ENCODE data around the gene SUPT5H. TPM values are rescaled to one million over a fixed set of nuclear protein-coding genes. Genes with fewer than 3 reads are reported as not detected.

SUPT5H gene
- total RNA-seq, 3 donors from 2014 or later = 74.3 to 115 (median 103) TPM

GRCh38 chr19:39400061-39400460 is 45.3 kb upstream of the SUPT5H start:
- H3K36me3 ChIP-seq = no peaks in the 10 kb centered on the region
- H3K27ac ChIP-seq = peak overlapping the region; percentile 77 to 85
- H3K4me3 ChIP-seq = no peak overlapping the region
- H3K27me3 ChIP-seq = no peaks in the 10 kb centered on the region
- intact Hi-C loops (cut with DNase I; ENCODE audit: low total_unique reads) = no loop called here
- H3K4me1 ChIP-seq = peaks cover 0 to 9% of the 10 kb centered on the region in 2 donors
- DNase-seq (ENCODE audit: low spot score in 2 of 2) = no peak
- TF ChIP-seq CTCF (IDR thresholded peaks at IDR 0.05) (no peak), POLR2AphosphoS5 (IDR thresholded peaks at IDR 0.05) (no peak), POLR2A (IDR thresholded peaks at IDR 0.05) (no peak)
- H3K9me3 ChIP-seq = no peaks in the 10 kb centered on the region

- no peaks in the 10 kb centered on the region for H3K36me3 ChIP-seq
- H3K27ac ChIP-seq = peak overlapping the region; percentile 100
- no peak for DNase-seq (ENCODE audit: low spot score in 2 of 2)
- no peaks in the 10 kb centered on the region for H3K9me3 ChIP-seq
- intact Hi-C loops (cut with DNase I; ENCODE audit: low total_unique reads) = no loop called here
- TF ChIP-seq POLR2AphosphoS5 (IDR thresholded peaks at IDR 0.05) = no peak
- TF ChIP-seq CTCF (IDR thresholded peaks at IDR 0.05) = no peak
- no peak for TF ChIP-seq POLR2A (IDR thresholded peaks at IDR 0.05)
- no peaks in the 10 kb centered on the region for H3K27me3 ChIP-seq
- H3K4me1 ChIP-seq = peaks cover 0 to 11% of the 10 kb centered on the region in 2 donors
- no peak overlapping the region for H3K4me3 ChIP-seq
Observed at GRCh38 chr19:39401070-39401548, 44.3 kb upstream of the SUPT5H start.

GRCh38 chr19:39401549-39402345 is 43.6 kb upstream of the SUPT5H start:
- Histone ChIP-seq H3K36me3 (no peaks in the 10 kb centered on the region), H3K27ac (peak overlapping the region; percentile 100), H3K4me1 (peaks cover 0 to 12% of the 10 kb centered on the region in 2 donors), H3K4me3 (peak overlapping the region in 2 of 3 donors; percentile 62 to 80), H3K27me3 (no peaks in the 10 kb centered on the region), H3K9me3 (no peaks in the 10 kb centered on the region)
- intact Hi-C loops (cut with DNase I; ENCODE audit: low total_unique reads) = no loop called here
- no peak for TF ChIP-seq CTCF (IDR thresholded peaks at IDR 0.05)
- TF ChIP-seq POLR2AphosphoS5 (IDR thresholded peaks at IDR 0.05) = peak in 1 of 3 donors; percentile 40
- peak in 1 of 2 donors; percentile 63 for DNase-seq (ENCODE audit: low spot score in 2 of 2)

- intact Hi-C loops (cut with DNase I; ENCODE audit: low total_unique reads) = no loop called here
- Histone ChIP-seq H3K36me3 (no peaks in the 10 kb centered on the region), H3K9me3 (no peaks in the 10 kb centered on the region), H3K27me3 (no peaks in the 10 kb centered on the region), H3K27ac (peak overlapping the region; percentile 100), H3K4me1 (peaks cover 0 to 13% of the 10 kb centered on the region in 2 donors), H3K4me3 (peak overlapping the region; percentile 55 to 80 (median 62))
- TF ChIP-seq POLR2AphosphoS5 (IDR thresholded peaks at IDR 0.05) (peak; percentile 90 to 97 (median 96)), POLR2A (IDR thresholded peaks at IDR 0.05) (no peak), CTCF (IDR thresholded peaks at IDR 0.05) (no peak)
- DNase-seq (ENCODE audit: low spot score in 2 of 2) = peak; percentile 94 to 95
Observed at GRCh38 chr19:39402346-39403300, 42.8 kb upstream of the SUPT5H start.

Measured in breast epithelium (tissue), 4 donors.